Frontal cortex (tissue), 4 donors: ENCODE measurements around the gene EIF3D. TPM values are rescaled to one million over a fixed set of nuclear protein-coding genes. Genes with fewer than 3 reads are reported as not detected.
"Not testable (repeated sequence)": the region's sequence is repeated elsewhere in the genome, so short reads cannot be mapped to it uniquely, and the experiment has no call there.

Experiments
- DNase-seq, 2 donors: peaks; one replicate each; pipeline ENCODE4 v3.0.0; 2012; ENCODE audit warnings: low spot score in 2 of 2
- FAIRE-seq: peaks from 2 replicates; lab custom pipeline; 2012; peaks lifted over from hg19 to GRCh38; lab: Jason Lieb, UNC
- total RNA-seq: library from RNA; depleted of rRNA; stranded (reverse); fragments of >200 nt; gene quantifications from one replicate; pipeline ENCODE4 v1.2.3, GENCODE V29; 2014
- donor health status: control.
- donor health status: control.
- donor health status: control.

Gene EIF3D
- total RNA-seq, 1 donor from 2014 or later: 205 TPM

DNA sequence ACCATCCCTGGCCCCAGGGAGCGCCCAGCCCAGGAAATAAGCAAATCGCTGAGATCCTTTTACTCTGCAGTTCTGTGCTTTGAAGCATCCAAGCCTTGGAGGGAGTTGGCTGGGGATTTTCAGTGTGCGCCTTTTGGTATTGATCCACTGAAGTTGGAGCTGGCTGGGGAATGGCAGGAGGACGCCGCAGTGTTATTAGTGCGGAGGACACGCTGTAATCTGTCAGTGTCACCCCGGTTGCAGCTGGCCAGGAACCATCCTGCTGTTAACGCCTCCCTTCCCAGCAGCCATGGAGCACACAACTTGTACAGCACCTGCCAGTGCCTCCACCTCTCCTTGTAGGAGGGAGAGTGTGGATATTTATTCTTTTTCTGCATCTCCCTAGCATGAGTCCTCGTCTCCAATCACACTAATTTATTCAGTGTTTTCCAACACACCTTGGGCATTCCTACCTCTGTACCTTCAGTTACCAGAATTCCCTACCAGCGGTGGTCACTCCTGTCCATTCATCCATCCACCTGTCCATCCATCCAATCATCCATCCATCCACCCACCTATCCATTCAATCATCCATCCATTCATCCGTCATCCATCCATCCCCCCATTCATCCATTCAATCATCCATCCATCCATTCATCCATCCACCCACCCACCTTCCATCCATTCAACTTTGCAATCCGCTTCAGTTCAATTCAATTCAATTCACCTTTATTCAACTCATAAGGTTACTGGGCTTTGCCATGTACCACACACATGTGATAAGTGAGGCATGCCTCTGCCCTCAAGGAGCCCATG, 21.9 kb upstream of the EIF3D start:
- DNase-seq: no peak
- FAIRE-seq: no peak

DNA sequence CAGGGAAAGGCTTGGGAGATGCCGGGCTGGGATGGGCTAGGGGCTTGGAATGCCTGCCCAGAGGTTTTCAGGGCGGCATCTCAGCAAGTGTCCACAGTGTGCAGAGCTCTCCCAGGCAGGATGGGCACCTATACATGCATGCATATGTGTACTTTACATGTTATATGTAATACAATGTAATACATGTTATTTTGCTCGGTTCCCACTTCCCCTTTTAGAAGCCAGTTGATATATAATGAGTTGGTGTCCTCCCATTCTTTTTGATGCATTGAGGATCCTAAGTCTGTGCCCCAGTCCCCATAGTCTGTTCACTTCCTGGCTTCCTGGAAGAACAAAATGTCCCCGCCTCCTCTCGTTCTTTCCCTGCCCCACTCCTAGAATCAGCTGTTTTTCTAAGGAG, 20.1 kb upstream of the EIF3D start:
- no peak for FAIRE-seq
- DNase-seq: no peak

DNA sequence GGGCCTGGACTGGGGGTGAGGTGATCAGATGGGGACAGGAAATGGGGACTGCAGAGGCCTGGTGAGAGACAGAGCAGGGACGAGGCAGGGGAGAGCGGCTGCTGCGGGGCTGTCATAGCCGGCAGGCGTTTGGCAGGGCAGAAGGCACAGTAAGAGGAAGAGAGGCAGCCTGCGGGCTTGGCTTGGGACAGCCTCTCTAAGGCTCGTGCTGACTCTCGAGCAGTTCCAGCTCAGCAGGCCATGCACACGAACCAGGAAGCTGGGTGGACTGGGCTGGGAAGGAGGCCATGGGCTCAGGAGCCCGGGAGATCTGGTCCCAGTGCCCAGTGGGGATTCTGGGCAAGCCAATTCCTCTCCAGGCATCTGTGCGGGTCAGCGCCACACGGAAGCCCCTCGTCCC, 19.6 kb upstream of the EIF3D start:
- FAIRE-seq (no peak), DNase-seq (no peak)

DNA sequence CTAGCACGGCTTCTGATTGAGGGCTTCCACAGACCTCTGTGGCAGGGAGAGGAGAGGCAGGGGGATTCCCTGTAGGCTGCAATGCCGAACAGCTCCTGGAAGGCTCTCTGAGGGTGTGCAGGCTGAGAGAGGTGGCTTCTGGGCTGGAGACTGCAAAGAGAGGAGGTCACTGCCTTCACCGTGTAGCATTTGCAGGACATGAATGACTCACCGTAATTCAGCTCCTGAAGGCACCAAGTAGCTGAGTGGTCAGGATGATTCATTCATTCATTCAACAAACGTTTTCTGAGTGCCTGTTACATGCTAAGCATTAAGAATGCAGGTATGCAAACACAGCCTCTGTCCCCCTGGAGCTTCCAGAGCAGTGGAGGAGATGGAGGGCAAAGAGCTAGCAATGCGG, 18.0 kb upstream of the EIF3D start:
- FAIRE-seq (no peak), DNase-seq (no peak)

DNA sequence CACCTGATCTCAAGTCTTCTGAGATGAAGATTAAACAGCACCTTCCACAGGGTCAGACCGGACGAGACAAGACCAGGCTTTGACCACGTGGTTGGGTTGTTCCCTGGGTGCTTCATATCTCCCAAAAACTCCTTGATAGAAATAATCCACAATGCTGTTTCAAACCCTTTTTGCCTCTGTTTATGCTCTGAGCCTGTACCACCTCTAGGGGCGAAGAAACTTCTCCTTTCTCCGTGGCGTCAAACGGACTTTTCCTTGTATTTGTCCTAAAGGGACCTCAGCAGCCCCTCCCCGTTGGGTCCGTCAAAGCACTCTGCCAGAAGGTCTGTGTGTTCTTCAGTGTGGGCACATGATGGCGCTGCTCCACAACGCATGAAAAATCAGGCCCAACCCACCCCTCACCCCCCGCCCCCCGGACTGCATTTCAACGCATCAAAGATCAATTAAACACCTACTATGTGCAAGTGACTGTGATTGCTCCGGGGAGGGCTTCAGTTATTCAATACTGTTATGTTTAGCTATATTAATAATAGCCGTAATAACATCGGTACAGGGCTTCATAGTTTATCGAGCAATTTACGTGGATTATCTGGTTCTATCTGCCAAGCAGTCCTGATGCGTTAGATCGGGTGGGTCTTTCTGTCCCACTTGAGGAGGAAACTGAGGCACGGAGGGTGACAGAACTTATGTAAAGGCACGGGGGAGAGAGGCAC, 17.3 kb upstream of the EIF3D start:
- FAIRE-seq (no peak), DNase-seq (peak in 1 of 2 donors; percentile 67)

DNA sequence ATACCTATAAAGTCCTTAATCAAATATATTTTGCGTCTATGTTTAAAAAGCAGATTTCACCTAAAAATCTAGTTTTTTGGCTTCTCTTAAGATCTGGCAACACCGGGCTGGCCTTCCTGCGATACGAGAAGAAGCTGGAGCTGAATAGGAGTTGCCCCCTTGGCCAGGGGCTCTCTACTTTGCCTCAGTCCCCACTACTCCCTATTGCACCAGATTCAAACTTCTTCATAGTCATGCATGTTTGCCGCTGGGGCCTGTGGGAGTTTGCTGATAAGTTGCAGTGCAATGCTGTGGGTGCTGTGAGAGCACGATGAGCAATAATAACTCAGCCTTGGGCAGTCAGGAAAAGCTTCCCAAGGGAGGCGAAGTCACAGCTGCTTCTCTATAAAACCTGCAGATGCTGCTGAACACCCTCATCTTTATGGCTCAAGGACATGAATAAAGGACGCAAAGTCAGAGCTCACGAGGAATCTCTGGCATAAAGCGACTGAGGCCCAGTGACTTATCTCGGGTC, 15.2 kb upstream of the EIF3D start:
- DNase-seq (no peak), FAIRE-seq (no peak)

DNA sequence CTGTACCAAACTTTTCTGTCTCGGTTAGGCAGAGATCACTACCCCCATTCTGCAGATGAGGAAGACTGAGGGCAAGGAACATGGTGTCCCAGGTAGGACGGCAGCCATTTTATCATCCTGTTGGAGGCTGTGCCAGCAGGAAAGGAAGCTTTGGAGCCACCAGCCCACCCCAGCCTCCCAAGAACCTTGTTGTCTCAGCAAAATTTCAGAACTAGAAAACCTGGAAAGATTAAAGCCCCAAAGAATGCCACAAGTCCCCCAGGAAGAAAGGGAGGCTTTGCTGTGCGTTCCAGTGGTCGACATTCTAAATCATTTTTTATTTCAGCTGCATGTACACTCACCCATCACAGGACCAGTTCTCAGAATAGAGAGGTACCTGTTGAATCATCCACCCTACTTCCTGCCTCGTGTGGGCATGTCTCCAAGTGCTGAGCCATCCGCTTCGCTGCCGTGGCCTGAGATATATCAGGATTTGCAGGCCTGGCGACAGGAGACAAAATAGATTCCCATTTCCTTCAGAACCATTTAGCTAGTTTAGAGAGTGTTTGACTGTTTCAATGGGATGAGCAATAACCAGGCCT, 13.0 kb upstream of the EIF3D start:
- FAIRE-seq (no peak), DNase-seq (no peak)

DNA sequence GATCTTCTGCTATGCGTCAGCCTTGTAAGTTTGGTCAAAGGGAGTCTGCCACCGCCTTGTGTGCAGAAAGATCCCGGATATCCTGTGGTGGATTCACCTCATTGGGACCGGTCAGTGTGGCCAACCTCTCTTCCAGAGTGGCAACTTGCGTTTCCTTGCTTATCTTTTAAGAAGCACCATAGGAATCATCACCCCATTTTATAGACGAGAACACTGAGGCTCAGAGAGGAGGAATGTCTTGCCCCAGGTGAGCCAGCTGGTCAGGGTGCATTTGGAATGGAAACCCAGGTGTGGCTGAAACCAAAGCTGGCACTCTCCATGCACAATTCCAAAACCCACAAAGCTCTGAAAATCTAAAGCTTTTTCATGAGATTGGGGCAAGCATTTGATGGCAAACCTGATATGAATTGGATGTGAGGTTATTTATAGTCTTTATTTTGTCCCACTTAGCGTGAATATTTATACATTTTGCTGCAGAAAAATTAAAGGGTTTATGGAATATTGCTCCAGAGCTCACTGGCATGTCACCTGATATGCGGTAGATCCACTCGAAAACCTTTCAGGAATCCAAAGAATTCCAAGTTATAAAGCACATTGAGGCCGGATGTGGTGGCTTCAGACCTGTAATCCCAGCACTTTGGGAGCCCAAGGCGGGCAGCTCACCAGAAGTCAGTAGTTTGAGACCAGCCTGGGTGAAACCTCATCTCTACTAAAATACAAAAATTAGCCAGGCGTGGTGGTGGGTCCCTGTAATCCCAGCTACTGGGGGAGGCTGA, 12.1 kb upstream of the EIF3D start:
- no peak for FAIRE-seq
- no peak for DNase-seq

DNA sequence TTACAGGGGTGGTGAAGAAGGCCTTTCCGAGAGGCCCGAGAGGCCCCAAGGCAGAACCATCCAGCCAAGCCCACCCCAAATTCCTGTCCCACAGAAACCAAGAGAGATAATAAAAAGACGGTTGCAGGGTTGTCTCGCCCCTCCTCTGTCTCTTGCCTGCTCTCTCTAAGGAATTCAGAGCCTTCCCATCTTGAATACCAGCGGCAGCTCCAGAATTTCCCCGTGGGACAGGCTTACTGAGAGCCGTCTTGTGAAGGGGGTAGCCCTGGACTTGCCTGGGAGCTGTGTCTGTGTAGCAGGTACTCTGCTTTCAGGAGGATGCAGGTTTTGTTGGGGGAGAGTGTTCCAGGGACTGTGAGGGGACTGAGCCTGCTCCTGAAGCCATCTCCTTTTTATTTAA, 9.6 kb upstream of the EIF3D start:
- DNase-seq (no peak), FAIRE-seq (no peak)

DNA sequence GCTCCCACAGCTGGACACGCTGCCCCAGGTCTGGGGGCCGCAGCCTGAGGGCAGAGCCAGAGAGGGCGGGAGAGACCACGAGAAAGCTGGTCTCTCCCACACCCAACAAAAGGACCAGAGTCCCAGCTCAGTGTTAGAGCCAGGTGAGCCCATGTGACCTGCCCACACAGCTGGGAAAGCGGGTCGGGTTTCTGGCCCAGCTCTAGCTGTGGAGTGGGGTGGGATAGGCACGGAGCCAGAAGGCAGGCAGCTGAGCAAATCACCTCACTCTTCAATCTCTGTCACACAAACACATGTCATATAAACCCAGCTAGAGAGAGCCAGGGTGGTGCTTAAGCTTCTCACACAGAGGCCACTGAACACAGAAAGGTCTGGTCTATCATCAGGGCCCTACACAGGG, 7.8 kb upstream of the EIF3D start:
- FAIRE-seq (no peak), DNase-seq (no peak)

DNA sequence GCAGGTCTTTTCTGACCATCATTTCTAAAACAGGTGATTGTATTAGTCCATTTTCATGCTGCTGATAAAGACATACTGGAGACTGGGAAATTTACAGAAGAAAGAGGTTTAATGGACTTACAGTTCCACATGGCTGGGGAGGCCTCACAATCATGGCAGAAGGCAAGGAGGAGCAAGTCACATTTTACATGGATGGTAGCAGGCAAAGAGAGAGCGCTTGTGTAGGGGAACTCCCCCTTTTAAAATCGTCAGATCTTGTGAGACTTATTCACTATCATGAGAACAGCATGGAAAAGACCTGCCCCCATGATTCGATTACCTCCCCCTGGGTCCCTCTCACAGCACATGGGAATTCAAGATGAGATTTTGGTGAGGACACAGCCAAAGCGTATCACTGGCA, 4.4 kb upstream of the EIF3D start:
- not testable (repeated sequence) for FAIRE-seq, DNase-seq

DNA sequence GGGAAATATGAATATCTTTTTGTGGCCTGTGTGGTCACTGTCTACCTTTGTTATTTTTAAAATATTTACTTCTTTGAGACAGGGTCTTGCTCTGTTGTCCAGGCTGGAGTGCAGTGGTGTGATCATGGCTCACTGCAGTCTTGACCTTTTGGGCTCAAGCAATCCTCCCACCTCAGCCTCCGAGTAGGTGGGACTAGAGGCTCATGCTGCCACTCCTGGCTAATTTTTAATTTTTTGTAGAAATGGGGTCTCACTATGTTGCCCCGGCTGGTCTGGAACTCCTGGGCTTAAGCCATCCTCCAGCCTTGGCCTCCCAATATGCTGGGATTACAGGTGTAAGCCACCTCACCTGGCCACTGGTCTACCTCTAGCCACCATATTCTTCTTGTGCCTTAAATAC, 3.5 kb upstream of the EIF3D start:
- no peak for FAIRE-seq
- DNase-seq: no peak

DNA sequence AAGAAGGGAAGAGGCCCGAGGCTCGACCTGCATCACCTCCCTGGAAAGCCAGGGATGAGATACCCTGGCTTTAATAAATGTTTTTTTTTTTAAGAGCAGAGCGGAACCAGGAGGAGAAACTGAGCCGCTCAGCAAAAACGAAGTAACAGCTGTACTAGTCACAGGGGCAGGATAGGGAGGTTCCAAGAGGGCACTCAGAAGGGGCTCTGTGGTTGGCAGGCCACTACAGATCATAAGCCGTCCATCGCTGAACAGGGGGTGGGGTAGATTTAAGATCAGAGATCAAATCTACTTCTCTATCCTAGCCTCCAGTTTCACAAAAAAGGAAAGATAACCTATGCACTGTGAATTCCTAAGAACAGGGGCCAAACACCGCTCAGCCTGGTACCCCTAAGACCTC, 625 bp downstream of the EIF3D start:
- no peak for DNase-seq
- FAIRE-seq: no peak

DNA sequence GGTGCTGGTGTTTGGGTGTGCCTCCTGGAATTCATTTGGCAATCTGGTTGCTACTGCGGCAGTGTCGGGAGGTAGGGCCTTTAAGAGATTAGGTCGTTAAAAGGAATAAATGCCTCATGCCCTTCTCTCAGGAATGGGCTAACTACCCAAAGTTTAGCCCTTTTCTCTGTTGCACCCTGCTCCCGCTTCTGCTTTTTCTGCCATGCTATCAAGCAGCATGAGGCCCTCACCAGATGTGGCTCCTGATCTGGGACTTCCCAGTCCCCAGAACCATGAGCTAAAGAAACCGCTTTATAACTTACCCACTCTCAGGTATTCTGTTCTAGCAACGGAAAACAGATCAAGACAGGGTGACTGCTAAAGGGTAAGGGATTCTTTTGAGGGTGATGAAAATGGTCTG, 6.3 kb downstream of the EIF3D start:
- DNase-seq (no peak), FAIRE-seq (no peak)

DNA sequence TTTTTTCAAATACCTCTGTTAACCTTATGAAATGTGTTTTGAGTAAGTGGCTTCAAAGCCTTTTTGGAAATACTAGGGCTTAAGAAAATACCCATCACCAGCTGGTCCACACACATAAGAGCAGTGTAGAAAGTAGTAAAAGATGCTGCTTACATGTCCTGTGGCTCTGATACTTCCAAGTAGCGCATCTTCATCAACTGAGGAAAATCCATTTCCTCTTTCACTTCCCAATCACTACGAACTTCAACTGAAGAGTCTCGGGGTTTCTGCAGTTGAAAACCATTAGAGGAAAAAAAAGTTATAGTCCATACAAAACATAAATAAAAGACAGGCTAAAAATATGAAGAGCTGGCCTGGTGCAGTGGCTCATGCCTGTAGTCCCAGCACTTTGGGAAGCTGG, 8.5 kb downstream of the EIF3D start:
- FAIRE-seq: no peak

DNA sequence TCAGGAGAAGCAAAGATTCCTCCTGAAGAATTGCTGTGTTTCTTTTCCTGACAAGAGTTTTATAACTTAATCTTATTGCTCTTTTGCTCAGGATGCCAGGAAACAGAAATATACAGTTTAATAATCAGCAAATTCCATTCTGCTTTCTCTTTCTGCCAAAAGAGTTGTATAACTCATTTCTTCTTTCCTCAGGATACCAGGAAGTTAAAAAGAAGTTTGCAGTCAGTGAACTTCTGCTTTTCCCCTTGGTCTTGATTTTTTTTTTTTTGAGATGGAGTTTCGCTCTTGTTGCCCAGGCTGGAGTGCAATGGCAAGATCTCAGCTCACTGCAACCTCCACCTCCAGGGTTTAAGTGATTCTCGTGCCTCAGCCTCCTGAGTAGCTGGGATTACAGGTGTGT, 9.1 kb downstream of the EIF3D start:
- DNase-seq, FAIRE-seq: not testable (repeated sequence)

More for the DNA sequence above, 8.5 kb downstream of the EIF3D start:
- DNase-seq: no peak

DNA sequence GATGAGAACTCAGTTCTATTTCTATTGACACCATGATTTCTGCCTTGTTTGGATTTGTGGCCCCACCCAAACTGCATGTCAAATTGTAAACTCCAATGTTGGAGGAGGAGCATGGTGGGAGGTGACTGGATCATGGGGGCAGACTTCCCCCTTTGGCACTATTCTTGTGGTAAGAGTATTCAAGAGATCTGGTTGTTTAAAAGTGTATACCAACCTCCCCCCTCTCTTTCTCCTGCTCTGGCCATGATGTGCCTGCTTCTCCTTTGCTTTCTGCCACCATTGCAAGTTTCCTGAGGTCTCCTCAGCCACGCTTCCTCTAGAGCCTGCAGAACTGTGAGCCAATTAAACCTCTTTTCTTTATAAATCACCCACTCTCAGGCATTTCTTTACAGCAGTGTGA, 14.2 kb downstream of the EIF3D start:
- DNase-seq (no peak), FAIRE-seq (no peak)

DNA sequence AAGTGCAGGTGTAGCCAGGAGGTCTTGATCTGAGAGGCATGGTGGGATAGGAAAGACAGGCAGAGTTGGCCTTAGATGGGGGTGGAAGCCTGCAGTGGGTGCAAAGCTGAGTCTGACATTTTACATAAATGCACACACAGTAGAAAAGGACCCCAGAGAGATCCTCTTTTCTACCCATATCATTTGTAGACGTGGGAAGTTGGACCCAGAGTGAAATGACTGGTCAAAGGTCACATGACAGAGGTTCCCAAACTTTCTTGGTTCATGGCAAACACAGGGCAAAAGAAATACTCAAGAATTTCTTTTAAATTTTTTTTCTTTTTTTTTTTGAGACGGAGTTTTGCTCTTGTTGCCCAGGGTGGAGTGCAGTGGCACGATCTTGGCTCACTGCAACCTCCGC, 16.0 kb downstream of the EIF3D start:
- DNase-seq (no peak), FAIRE-seq (no peak)

DNA sequence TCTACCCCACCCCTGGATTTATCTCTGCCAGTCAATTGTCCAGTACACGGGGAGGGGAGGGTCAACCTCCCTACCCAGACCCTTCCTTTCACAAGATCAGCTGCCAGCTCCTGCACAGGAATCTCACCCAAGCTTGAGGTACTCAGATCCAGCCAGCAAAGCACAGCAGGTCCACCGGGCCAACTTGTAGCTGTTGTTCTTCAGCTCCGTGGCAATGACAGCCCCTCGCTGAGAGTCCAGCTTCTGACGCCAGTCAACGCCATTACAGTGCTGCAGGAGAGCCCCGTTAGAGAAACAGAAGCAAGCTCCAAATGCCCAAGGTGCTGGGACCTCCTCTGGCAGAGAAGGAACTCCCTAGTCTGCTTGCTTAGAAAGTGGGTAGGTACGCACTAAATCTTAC, 16.6 kb downstream of the EIF3D start:
- DNase-seq (no peak), FAIRE-seq (no peak)
